ENCODE results near the gene RAB11FIP2.

DNA sequence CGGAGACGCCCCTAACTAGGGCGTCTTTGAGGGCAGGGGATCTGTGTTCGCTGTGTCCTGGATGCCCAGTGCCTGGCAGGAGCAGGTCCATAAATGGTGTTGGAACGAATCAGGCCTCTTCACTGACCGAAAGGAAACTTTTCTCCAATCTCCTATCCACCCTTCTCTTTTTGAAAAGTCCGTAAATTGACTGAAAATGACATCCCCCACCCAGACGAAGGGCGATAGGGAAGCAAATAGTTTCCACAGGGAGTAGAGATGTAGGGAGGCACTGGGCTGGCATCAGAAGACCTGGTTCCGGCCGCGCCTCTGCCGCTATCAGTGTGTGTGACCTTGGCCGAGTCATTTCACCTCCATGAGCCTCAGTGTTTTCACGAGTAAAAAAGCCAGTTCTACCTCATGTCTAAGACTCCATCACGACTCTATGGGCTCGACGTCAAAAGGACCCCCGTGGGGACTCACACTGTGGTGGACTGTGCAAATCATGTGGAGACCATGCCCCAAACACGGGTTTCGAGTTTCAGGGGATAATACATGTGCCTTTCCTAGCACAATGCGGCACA is 497 bp upstream of the RAB11FIP2 start:
- TF ChIP-seq, protein P1, sequence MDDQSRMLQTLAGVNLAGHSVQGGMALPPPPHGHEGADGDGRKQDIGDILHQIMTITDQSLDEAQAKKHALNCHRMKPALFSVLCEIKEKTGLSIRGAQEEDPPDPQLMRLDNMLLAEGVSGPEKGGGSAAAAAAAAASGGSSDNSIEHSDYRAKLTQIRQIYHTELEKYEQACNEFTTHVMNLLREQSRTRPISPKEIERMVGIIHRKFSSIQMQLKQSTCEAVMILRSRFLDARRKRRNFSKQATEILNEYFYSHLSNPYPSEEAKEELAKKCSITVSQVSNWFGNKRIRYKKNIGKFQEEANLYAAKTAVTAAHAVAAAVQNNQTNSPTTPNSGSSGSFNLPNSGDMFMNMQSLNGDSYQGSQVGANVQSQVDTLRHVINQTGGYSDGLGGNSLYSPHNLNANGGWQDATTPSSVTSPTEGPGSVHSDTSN (IDR thresholded peaks at IDR 0.05) = no peak
- no peak for TF ChIP-seq RCOR1 (IDR thresholded peaks at IDR 0.05; ENCODE audit: low read depth, low read length)
- TF ChIP-seq POLR2A (IDR thresholded peaks at IDR 0.05; ENCODE audit: low read length) = no peak
- TF ChIP-seq BHLHE40 (IDR thresholded peaks at IDR 0.05; ENCODE audit: low read depth, low read length) = no peak
- TF ChIP-seq, protein P2, sequence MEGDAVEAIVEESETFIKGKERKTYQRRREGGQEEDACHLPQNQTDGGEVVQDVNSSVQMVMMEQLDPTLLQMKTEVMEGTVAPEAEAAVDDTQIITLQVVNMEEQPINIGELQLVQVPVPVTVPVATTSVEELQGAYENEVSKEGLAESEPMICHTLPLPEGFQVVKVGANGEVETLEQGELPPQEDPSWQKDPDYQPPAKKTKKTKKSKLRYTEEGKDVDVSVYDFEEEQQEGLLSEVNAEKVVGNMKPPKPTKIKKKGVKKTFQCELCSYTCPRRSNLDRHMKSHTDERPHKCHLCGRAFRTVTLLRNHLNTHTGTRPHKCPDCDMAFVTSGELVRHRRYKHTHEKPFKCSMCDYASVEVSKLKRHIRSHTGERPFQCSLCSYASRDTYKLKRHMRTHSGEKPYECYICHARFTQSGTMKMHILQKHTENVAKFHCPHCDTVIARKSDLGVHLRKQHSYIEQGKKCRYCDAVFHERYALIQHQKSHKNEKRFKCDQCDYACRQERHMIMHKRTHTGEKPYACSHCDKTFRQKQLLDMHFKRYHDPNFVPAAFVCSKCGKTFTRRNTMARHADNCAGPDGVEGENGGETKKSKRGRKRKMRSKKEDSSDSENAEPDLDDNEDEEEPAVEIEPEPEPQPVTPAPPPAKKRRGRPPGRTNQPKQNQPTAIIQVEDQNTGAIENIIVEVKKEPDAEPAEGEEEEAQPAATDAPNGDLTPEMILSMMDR (IDR thresholded peaks at IDR 0.05) = no peak
- no peak for TF ChIP-seq RFX5 (IDR thresholded peaks at IDR 0.05)
- no peak for TF ChIP-seq EP300 (IDR thresholded peaks at IDR 0.05)
- no peak for TF ChIP-seq KDM1A (IDR thresholded peaks at IDR 0.05; ENCODE audit: low read depth)
- no peak for TF ChIP-seq CBX2 (IDR thresholded peaks at IDR 0.05; ENCODE audit: borderline replicate concordance, low read depth)

All from A549 (cell line).